ENCODE measurements around the gene KHDRBS1.

DNA sequence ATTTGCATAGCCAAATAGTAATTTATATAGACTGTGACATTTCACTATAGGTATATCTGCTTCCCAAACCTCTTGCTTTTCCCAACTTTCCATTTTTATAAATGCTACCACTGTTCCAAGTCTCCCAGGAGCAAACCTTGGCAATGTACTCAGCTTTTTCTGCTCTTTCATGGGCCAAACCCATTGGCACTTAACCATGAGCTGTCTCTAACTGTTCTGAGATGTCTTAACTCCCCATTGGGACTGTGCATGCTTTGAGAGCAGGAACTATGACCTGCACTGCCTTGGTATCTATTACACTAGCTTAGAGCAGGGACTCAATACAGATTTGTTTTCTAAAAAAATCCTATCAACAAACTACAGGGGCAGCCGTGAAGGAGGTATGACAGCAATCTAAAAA is 22.5 kb upstream of the KHDRBS1 start:
- TF ChIP-seq SP1 (IDR thresholded peaks at IDR 0.05) (no peak), ELF4 (IDR thresholded peaks at IDR 0.05) (no peak), CTBP1 (IDR thresholded peaks at IDR 0.05; ENCODE audit: borderline replicate concordance) (no peak)
